Dermis microvascular lymphatic vessel endothelial cell (primary cell): ENCODE results near the gene BARHL1. TPM values are rescaled to one million over a fixed set of nuclear protein-coding genes. Genes with fewer than 3 reads are reported as not detected.

Experiments
- DNase-seq, 2 donors: peaks; one replicate each; pipeline versions ENCODE4 v3.0.0 to v3.0.0-alpha.2; 2010; ENCODE audit warnings: low read depth in 2 of 2
- total RNA-seq: library from RNA; depleted of rRNA; stranded (reverse); fragments of >200 nt; gene quantifications from 2 replicates; pipeline ENCODE4 v1.2.1, GENCODE V29; 2014

BARHL1 gene
- total RNA-seq, 1 donor from 2014 or later: not detected

DNA sequence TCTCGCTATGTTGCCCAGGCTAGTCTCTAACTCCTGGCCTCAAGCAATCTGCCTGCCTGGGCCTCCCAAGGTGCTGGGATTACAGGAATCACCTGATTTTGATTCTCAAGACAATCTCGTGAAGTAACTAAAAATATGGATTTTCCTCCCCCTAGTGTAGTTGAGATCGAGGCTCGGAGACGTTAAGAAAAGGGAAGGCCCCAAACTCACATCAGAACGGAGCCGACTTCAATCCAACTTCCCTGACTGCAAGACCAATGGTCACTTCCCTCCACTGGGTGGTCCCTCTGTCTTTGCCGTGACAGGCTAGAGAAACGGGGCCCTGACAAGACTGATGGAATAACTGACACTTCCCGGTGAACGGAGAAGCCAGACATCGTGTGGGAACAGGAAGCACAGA lies 28.3 kb downstream of the BARHL1 start:
- DNase-seq: no peak

DNA sequence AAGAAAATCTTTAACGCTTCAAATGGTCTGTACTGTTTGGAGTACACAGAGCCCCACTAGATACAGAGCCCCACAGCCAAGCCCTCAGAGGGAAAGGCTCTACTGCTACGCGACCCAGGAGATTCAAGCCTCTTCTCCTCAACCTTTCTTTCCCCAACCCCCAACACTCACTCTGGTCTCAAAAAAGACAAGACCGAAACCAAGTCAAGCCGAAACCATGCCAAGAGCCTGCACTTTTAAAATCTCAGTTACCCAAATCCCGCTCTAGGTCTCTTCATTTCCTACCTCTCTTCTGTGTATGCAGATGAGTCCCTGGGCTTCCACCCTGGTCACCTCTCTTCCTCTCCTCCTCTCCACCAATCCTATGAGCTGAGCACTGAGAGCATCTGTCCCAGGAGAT lies 31.9 kb downstream of the BARHL1 start:
- no peak for DNase-seq

DNA sequence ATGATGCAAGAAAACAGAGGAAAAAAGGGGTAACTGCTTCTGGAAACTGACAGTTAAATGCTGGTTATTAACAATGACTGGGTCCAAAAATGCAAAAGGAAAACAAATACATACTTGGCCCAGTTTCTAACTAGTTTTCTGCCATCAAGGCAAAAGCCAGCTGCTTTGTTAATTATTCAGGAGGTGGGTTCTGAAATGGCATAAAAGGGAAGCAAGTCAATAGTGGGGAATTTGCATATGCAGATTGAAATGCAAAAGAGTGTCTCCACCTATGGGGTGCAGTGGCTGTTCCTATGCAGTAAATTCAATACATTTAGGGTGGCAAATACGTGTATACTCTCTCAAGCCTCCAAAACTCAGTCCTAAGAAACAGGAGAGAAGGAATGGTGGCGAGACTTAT lies 33.4 kb downstream of the BARHL1 start:
- no peak for DNase-seq

DNA sequence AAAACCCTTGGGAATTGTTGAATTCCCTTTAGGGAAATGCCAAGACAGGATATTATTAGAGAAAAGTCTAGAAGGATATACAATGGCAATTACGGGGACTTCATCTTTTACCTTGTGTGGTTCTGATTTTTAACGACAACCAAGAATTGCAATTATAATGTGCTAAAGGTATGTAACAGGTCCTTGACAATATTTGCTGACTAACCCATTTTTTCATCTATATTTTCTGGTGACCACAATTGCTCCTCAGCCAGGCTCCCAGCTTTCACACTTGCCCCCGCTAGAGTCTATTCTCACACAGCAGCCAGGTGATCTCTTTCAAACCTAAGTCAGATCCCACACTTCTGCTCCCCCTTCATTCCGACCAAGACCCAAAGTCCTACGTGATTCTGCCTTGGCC lies 34.3 kb downstream of the BARHL1 start:
- DNase-seq: no peak

DNA sequence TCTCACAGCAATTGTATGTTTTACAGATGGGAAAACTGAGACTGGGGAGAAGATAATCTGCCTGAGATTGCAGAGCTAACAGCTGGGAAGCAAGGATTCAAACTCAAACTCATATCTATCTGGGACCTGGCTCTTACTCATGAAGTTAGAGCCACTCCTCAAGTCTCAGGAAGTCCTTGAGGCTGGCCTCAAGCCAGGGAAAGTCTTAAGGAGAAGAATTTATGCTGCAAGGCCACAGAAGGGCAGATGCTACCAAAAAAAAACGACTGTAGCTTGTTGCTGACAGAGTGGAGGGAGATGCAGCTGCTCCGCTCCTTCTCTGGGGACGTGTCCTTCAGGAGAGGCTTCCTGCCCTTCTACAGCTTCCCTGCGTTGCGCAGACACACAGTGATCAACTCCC lies 39.8 kb downstream of the BARHL1 start:
- no peak for DNase-seq

DNA sequence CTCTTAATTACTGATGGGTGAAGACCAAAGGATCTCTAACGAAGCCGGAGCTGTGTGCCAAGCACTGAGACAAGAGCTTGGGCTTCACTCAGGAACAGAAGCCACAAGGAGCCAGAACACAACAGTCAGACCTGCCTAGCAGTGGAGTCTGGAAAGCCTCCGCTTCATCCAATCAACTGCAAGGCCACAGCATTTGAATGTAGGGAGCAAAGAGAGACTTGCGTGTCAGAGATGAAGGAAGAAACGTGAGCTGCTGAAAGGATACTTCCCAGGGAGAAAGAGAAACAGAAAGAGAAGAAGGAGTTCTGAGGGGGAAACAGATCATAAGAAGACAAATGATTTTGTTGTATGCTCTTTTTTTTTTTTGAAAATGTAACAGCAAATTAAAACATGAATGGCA lies 43.9 kb downstream of the BARHL1 start:
- DNase-seq: no peak

DNA sequence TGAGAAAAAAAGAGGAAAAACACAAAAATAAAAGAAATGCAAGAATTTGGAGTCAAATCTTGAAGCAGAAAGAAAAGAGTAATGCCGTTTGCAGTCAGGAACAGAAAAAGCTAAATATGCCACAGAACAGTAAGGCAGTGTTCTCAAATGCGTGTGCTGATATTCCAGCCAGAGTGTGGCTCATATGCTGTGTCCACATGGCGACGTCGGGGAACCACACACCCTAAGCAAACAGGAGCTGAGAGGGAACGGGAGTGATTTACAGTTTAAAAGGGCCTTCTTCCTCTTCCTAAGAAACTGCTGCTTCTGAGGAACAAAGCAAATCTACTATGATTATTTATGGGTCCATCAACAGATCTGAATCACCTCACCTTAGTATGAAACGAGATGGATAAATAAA lies 44.7 kb downstream of the BARHL1 start:
- DNase-seq: no peak

DNA sequence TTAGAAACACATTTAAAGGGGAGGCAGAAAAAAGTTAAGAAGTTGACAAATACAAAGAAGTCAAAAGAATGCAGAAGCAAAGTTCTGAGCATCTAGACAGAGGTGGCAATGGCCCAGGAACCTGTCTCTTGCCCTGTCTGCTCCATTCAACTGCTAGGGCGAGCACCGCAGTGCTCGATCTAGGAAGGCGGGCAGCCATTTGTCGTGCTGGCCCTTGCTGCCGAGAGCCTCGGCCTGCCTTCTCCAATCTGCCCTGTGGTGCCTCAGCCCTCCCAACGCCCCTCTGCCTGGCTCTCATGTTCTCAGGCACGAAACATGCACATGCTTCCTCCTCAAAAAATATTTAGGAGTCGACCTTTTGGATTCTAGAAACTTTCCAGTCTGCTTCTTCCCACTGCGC lies 45.2 kb downstream of the BARHL1 start:
- no peak for DNase-seq

DNA sequence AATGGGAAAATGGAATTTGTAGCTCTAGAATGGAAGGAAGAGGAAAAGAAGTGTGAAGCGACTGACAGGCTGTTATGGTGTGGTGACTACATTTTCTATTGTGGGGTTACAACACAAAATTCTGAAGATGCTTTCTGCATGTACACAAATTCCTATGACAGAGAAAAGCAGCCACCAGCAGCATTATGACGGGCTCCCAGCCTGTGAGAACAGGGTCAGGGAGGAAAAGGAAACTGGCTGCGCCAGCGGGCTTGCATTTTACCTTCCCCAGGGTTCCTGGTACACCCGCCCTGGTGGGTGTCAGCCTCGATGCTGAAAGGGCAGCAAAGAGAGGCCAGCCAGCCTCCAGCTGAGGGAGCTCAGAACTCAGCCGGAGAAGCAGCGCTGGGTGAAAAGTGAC lies 46.3 kb downstream of the BARHL1 start:
- no peak for DNase-seq

DNA sequence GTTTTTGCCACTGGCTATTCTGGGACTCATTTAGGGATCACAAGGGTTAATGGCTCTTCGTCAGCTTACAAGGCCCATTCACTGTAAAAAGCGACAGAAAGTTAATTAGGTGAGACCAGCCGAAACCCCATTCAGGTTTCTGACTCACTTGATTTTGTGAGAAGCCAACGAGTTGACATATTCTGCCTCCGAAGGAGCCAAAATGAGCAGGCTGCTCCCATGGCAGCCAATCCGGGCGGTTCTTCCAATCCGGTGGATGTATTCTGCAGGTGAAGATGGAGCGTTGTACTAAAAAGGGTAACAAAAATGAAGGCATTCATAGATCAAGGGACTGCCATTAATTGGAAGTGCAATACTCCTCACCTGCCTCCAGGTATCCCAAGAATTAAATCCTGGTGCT lies 47.7 kb downstream of the BARHL1 start:
- no peak for DNase-seq

DNA sequence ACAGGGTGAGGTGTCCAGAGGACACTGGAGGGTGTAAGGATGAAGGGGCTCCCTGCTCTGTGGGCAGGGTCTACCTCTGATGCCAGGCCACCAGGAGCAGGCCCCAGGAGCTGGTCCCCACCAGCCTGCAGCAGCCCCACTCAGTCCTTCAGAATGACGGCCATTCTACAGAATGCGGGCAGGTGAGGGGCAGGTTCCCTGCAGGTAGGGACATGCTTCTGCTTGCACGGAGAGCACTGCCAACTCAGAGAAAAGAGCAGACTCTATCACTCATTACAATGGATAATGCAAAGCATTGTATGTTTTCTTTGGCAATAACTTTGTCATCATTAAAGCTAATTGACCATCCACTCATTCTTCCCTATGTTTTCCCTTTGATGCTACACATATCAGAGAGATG lies 48.4 kb downstream of the BARHL1 start:
- DNase-seq: no peak

DNA sequence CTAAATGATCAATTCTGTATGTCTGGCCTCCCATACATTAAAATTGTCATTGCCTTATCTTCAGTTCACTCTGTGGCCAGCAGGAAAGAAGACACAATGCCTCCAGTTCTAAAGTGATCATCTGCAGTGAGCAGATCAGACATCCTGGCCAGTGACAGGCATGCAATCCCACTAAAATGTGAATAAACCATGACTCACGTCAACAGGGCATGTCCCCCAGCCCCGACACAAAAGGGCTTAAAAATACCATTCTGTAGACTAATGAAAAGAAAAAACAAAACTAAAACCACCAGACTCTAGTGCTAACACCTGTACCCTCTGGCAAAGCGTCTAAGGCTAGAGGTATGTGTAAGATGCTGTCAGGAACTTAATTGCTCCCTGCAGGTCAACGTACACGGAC lies 48.9 kb downstream of the BARHL1 start:
- DNase-seq: peak in 1 of 2 donors; percentile 36

DNA sequence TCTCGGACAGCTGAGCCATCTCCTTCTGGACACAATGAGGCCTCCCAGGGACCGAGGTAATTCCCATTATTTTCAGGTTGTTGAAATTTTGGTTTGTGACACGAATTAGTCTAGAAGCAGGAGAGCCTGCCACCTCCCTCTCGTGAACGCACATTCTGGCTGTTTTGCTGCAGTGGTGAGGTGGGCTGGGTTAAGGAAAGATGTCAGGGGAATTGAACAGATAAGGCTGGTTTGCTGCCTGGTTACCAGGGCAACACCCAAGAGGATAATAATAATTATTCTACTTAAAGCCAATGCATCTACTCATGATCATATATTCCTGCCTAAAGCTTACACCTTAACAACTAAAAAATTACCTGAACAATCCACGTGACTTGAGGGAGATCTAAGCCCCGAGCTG lies 49.3 kb downstream of the BARHL1 start:
- no peak for DNase-seq

DNA sequence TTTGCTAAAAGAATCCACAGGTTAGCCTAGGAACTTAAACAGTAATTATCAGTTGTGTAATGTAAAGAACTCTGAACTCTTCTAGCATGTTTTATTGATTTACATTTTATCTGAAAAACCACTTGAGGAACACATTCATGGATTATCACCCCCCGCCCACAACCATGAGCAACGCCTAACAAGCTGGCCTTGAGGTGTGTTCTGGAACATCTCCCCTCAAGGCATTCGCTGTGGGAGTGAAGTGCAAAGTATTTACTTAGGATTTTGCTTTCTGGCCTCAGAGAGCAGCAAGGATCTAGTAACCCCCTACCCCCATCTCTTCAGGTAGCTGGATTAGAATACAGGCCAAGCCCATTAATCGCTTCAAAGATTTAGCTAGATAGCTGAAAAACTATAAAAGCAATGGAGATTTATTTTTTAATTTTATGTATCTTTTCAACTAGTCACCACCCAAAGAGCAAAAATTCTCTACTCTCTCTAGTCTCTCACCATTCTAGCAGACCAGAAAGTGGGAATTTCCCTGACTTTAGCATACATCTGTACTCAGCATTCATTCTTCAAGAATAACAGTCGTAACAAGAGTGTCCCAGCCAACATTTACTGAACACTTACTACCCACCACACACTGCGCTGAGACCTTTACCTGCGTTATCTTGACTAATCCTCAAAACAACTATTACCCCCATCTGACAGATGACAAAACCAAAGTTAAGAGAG lies 50.2 kb downstream of the BARHL1 start:
- DNase-seq: no peak

DNA sequence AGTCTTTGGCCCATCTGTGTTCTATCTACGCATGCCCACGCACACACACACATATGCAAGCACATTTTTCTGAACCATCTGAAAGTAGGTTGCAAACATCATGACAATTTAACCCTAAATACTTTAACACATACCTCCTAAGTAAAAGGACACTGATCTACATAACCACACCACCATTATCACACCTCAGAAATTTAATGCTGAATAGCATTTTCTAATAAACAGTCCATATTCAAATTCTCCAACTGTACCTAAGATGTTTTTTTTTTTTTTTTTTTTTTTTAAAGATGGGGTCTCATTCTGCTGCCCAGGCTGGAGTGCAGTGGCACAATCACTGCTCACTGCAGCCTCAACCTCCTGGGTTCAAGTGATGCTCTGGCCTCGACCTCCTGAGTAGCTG lies 51.9 kb downstream of the BARHL1 start:
- no peak for DNase-seq

DNA sequence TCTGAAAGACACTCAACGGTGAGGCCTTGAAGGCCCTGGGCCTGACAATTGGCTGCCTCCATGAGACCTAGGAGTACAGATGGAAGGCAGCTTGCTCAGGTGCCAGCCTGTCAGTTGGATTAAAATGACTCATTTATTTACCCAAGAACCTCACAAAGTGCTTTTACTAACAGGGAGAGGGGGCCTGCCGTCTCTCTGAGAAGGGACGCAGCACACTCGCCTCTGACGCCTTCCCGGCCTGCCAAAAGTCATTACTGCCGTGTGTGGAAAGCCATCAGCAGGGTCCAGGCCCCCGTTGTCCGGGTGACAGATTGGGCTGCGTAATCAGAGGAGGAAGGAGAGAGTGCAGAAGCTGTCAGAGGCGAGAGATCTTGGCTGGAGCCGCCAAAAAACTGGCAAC lies 54.9 kb downstream of the BARHL1 start:
- no peak for DNase-seq

DNA sequence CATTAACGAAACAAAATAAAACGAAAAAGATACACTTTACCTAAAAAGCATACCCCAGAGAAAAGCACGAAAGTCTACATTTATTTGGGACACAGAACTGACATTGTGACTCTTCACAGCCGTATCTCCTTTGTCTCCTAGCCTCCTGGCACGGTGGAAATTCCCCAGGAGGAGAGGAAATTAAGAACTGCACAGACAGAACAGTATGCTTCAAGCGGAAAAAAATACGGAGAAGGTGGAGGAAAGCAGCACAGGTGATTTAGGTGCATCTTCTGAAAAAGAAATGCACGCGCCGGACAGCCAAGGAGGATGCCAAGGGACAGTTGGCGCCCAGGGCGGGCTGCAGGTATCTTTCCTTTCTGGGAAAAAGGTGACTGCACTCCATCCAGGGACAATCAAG lies 55.4 kb downstream of the BARHL1 start:
- no peak for DNase-seq

DNA sequence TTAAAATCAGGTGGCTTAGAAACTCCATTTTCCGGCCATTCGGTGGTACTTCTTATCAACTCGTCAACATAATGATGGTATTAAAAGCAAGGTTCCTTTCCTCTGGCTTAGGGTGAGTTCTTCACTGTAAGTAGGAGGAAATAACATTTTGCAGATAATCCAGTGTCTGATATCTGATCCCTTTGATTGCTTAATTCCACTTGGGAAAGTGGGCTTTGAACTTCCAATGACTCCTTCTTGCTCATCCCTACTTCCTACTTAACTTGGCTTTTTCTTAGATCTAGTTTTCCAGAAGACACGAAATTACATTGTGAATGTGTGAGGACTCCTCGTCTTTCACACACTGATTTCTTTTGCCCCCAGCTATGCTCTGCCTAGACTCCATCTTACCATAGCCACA lies 55.8 kb downstream of the BARHL1 start:
- no peak for DNase-seq

DNA sequence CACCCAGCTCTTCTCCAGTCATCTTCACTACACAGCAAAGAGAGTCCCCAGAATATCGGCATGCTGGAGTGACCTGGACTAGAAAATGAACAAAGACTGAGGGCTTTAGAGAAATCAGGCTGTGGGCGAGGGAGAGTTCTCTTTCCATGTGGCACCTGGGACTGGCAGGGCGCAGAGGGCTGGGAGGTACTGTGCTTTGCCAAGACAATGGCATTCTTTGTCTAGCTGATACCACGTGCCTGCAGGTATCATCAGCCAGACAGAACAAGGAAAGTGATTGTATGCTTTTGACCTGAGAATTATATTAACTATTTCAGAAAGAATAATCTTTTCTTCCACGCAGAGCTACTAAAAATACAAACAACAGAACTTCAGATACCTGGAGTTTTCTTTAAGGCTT lies 56.9 kb downstream of the BARHL1 start:
- DNase-seq: no peak

Other genes starting within 250 kb of the BARHL1 start
- 57.0 and 76.0 TPM in 2 replicates for gene SETX, start 227.6 kb upstream of the BARHL1 start, total RNA-seq
- gene TTF1, start 175.8 kb upstream of the BARHL1 start, total RNA-seq: 7.4 and 7.7 TPM in 2 replicates
- gene CFAP77, start 172.4 kb upstream of the BARHL1 start, total RNA-seq: 0.13 TPM in 1 of 2 replicates, not detected in the other
- gene DDX31, start 87.4 kb downstream of the BARHL1 start, total RNA-seq: 7.2 and 10.1 TPM in 2 replicates
- gene GTF3C4, start 87.9 kb downstream of the BARHL1 start, total RNA-seq: 11.7 and 12.6 TPM in 2 replicates